Stimulated activated CD8-positive, alpha-beta memory T cell treated with anti-CD3 and anti-CD28 coated beads, Interleukin-2, amount 100 ng/mL, for 1 hour (primary cell): Measurements from ENCODE around the gene PCYOX1L.

ENCODE experiments used
- DNase-seq, 2 donors: peaks; one replicate each; pipeline ENCODE4 v3.0.0-alpha.2; 2020; ENCODE audit warnings: low read depth in 2 of 2

The PCYOX1L gene

DNA sequence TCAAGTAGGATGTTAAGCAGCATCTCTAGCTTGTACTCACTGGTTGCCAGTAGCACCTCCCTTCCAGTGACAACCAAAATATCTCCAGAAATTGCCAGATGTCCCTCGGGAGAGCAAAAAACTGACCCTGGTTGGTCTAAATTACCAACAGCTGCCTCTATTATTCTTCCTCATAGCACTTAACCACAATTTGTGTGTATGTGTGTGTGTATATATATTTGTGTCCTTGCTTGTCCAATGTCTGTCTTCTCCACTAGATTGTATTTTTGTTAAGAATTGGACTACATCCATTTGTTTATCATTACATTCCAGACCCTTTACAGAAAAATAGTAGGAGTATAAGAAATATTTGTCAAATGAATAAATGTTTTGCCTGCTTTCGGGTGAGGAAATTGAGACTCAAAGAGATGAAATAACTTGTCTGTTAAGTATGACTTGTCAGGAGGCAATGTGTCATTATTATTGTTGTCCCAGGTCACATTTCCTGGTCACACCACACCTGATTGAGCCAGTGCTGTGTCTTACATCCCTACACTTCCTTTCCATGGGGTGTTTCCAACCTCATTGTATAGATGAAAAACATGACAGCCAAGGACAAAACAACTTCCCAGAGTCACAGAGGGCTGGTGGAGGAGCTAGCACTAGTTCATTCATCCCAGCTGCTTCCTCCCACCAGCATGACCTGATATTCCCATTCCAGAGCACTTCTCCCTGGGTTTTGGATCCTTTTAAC lies 24.0 kb upstream of the PCYOX1L start:
- DNase-seq, result no peak

DNA sequence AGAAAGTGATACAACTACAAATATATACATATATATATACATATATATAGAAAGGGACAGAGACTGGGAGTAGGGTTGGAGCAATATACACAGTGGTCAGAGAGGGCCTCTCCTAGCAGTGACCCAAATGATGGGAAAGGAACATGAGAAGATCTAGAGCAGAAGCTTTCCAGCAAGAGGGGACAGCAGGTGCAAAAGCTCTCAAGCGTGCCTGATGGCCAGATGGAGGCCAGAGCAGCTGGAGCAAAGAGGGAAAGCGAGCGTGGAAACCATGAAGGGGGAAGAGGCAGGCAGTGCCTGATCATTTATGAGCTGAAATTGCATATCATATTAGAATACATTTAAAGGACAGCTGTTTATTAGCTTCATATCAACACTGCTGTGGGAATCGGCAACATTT lies 20.1 kb upstream of the PCYOX1L start:
- DNase-seq, result no peak

DNA sequence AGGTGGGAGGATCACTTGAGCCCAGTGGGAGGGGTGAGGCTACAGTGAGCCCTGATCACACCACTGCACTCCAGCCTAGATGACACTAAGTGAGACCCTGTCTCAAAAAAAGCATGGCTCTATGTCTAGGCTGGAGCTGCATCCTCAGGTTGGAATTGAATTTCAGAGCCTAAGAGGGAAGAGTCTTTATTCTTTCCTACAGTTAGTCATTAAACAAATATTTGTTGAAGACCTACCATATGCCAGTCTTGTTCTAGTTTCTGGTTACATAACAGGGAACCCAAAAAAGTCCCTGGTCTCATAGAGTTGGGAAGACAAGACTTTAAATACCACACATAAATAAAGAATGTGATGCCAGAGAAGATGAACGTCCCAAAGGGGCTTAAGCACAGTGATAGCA lies 19.5 kb upstream of the PCYOX1L start:
- DNase-seq, result no peak

DNA sequence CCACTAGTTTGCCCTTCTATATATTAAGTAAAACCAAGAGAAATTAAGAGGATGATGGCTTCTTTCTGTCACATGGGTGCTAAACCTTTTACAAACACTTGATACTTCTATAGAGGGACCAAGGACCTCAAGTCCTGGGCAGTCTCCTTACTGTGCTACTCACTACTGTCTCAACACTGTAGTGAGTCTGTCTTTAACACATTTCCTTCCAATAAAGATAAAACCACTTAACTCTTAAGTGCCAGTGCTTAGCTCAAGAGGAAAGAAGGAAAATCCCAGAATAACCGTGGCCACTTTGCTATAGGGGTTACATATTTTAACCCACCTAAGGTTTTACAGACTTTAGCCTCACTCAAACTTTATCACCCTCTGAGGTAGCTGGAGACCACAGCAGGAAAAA lies 16.9 kb upstream of the PCYOX1L start:
- no peak for DNase-seq

DNA sequence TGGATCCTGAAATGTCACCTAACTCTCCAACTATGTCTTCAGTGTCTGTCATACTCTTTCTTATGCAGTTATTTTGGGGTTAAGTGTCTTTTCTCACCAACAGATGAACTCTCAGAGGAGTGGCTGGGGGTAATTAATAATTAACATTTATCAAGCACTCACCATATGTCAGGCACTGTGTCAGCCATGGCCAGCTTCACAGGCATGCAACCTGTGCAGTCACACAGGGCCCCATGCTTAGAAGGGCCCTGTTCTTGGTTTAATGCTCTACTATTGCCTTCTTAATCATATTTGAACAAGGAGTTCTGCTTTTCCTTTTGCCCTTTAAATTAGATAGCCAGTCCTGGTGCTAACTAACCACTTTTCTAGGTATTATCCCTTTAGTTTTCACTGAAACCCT lies 16.0 kb upstream of the PCYOX1L start:
- no peak for DNase-seq

DNA sequence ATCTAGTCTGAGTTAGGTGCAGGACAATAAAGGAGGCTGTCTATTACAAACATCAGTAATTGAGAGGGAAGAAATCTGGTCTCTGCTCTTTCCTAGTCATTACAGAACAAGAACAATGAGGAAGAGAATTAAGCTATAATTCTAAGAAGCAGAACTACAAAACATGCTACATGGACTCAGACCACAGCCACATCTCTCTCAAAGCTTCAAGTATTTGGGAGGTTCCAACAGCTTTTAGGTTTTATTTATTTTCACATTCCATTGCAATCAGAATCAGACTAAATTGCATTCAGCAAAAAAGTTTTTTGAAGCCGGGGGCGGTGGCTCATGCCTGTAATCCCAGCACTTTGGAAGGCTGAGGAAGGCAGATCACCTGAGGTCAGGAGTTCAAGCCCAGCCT lies 13.7 kb upstream of the PCYOX1L start:
- no peak for DNase-seq

DNA sequence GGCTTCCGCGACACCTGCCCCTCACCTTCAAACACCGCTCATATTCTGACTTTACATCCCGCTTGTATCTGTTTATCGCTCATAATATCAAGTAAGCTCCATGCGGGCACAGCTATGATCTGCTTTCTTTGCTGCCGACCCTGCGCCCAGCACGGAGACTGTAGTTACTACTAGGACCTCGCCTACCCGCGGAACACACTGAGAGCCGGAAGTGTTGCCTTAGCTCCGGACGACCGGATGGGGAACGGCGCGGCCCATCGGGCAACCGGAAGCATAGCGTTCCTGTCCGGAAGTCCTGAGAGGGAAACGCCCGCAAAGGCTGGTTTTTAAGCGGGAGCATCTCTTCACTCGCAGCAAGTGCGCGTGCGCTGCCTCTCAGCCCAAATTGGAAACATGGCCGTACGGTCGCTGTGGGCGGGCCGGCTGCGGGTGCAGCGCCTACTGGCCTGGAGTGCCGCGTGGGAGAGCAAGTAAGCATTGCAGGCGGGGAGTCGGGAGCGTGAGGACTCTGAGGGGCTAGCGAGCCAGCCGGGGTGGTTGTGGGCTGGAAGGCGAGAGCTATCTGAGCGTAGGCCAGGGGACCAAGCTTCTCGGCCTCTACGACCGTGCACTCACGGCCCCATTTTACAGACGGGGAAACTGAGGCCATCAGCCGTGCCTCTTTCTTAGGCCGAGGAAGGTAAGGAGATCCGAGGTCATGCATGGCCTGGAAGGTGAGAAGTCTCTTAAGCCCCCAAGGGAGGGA lies 12.5 kb upstream of the PCYOX1L start, which contains the start of gene GRPEL2:
Gene GRPEL2 (plus strand): TSS at position 353 of the 745 bp plus-strand sequence. CDS start 41 bp downstream, at position 394.
- peak; percentile 69 to 76 for DNase-seq

DNA sequence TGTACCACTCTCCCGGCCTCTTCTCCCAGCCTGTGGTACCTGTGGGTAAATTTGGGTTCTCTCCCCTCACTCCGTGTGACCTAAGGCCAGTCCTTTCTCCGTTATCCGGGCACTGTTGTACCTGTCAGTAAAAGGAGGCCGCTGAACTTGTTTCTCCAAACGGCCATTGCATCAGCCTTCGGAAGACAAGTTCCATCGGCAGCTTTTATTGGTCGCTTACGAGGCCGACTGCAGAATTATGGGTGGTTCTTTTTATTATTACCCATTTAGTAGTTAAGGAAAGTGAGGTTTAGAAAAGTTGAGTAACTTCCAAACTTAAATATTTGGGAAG lies 12.0 kb upstream of the PCYOX1L start:
- DNase-seq, result no peak

DNA sequence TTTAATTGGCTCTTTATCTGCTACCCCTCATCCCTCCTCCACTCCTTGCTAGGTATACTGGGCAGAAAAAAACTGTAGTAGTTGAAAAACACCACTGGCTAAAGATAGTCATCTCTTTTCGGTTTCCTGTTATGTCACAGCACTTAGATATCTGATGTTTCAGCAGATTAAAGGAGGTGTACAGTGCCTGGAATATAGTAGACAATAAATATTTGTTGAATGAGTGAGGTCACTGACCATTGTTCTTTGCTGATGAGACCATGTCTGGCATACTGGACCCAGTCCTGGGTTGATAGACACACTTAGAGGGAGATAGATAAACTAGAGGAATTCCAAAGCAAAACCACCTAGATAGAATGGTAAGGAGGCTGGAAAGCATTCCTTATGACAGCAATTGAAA lies 9.3 kb upstream of the PCYOX1L start:
- DNase-seq, result no peak

DNA sequence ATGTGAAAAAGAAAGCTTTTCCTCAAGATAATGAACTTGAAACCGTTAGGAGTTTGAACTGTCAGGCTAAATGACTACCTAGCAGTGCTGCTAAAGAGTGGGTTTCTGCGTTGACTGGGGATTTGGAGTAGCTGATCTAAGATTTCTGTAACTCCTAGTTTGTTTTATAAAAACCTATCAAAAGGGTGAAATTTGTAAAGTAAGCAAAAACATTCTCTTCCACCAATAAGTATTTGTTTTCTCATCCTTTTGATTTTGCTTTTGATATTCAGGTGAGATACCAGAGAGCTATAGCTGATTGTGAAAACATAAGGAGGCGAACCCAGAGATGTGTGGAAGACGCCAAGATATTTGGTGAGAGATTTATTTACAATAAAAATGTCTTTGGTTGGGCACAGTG lies 8.5 kb upstream of the PCYOX1L start:
- no peak for DNase-seq

DNA sequence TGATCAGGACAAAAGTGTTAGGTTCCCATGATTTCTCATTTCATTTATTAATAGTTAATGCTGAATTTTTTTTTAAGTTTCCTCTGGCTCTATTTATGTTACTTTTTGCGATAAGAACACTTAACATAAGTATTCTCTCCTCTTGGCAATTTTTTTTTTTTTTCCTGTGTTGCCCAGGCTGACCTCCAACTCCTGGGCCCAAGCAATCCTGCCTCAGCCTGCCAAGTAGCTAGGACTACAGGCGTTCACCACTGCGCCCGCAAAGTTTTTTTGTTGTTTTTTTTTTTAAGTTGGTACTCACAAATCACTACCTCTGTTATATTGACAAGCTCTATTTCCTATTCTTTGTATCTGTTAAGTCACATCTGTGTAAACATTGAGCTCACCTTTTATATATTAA lies 5.7 kb upstream of the PCYOX1L start:
- DNase-seq, result no peak

DNA sequence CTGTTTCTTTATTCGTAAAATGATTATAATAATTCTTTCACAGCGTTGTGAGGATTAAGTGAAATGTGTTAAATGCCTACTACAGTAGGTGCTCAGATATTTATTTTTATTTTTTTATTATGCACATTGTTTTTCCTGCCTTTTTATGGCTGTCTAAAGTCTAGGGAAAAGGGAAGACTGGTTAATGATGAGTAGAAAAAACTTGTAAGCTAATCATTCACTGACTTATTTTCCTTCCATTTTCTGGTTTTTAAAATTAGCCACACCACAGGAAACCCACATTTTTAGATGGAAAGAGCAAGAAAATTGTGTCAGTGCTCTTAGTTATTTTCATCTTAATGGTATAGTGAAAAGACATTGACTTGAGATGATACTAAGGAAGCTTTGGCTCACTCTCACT lies 3.9 kb upstream of the PCYOX1L start:
- no peak for DNase-seq

DNA sequence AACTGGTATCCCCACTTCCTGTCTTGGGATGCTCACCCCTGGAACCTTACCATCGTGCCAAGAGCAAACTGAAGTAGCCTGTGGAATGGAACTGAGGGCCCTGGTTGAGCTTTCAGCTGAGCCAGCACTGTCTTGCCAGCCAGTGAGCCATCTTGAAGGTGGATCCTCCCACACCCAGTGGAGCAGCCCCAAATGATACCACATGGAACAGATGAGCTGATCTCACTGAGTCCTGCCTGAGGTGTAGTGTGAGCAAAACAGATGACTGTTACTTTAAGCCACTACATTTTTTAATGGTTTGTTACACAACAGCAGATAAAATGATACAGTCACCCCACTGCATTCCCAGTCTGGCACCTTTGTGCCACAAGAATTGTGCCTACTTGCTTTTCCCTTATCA lies 2.2 kb upstream of the PCYOX1L start:
- no peak for DNase-seq

DNA sequence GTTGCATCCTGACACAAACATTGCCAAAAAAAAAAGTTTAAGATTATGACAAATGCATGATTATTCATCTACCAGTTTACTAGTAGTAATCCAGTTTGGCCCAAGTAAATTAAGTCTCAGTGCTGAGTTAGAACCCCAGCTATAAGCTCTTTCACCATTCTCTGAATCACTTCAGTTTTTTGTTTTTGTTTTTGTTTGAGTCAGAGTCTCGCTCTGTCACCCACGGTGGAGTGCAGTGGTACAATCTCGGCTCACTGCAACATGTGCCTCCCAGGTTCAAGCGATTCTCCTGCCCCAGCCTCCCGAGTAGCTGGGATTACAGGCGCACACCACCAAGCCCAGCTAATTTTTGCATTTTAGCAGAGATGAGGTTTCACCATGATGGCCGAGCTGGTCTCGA lies 1.5 kb upstream of the PCYOX1L start:
- DNase-seq, result no peak

DNA sequence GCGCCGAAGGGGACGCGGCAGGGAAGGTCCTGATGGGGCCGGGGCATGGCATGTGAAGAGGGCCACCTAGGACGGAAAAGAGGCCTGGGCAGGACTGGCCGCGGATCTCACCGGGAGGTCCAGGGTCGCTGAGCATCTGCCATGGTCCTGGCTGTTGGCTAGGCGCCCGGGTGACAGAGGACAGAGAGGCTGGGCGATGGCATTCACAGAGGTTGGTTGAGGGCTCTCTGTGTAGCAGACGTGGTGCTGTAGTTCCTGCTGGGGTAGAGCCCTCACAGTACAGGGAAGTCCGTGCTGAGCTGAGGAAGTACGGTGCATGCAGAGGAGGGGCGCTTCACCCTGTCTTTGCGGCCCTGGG lies 427 bp downstream of the PCYOX1L start:
- no peak for DNase-seq

DNA sequence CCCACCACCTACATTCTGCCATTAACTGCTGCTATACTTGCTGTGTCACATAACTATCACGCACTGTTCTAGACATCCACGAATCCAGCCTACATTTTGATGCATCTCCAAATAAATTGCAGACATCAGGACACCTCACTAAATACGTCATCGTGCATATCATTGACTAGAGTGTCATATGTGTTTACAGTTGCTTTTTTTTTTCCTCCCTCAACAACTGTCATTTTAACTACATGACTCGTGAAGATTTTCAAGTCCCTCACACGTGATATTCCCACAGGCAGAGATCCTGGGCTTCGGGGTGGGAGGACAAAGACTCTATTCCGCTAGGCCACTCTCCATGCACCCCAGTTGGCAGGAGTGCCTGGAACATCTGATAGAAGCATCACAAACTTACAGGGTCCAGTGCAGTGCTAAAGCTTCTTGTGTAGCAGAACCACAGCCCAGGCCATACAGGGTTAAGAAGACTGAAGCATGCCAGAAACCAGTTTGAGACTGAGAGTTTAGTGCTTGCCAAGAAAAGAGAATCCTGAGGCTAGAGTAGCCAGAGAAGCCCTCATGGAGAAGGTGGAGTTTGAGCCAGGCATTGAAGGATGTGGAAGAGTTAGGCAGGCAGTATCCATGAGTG lies 1.1 kb downstream of the PCYOX1L start:
- no peak for DNase-seq

DNA sequence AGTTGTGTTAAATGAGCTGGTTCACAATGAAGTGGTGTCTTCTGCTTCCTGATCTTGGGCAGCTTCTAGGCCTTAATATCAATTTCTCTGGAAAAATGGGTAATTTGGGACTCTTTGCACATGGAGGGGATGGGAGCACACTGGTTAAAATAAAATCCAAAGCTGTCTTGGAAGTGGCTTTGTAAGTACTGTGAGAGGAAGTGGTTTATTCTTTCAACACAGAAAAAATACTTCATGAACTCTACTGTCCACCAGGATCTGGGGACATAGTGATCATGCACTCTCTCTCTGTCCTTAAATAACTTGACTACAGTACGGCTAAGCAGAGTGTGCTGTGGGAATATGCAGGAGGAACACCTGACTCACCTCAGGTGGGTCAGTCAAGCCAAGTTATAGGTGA lies 2.4 kb downstream of the PCYOX1L start:
- DNase-seq, result no peak

DNA sequence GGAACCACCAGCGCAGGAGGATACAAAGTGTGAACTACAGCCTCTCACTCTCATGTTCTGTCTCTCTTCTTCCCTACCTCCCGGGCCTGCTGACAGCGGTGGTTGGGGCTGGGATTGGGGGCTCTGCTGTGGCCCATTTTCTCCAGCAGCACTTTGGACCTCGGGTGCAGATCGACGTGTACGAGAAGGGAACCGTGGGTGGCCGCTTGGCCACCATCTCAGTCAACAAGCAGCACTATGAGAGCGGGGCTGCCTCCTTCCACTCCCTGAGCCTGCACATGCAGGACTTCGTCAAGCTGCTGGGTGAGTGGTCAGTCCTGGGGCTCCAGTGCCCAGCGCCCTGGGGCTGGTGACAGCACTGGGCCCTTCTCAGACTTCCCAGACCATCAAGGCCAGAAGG lies 4.7 kb downstream of the PCYOX1L start:
- no peak for DNase-seq

DNA sequence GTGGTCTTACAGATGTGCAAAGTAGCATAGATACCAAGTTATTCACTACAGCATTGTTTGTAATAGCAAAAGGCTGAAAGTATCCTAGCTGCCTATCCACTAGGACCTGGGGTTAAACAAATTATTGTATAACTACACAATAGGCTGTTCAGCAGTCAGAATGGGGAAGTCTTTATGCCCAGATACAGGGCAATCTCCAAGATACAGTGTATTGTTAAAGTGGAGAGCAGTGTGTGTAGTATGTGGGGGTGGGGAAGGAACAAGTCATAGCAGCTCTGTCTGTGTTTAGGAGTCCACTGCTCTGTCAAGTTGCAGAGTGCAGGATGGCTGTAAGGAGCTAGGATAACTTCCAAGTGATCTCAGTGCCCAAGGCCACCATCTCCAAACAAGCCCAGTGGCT lies 5.5 kb downstream of the PCYOX1L start:
- DNase-seq, result no peak

DNA sequence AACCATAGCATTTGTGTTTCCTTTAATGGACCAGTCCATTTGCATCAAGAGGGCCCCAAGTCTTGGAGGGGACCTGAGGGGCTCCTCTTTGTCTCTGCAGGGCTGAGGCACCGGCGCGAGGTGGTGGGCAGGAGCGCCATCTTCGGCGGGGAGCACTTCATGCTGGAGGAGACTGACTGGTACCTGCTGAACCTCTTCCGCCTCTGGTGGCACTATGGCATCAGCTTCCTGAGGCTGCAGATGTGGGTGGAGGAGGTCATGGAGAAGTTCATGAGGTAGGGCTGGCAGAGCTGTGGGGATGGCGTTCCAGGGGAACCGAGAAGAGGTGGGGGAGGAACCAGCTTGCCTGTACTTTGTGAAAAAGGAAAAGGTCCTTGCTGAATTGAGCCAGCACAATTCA lies 6.1 kb downstream of the PCYOX1L start:
- DNase-seq, result no peak

DNA sequence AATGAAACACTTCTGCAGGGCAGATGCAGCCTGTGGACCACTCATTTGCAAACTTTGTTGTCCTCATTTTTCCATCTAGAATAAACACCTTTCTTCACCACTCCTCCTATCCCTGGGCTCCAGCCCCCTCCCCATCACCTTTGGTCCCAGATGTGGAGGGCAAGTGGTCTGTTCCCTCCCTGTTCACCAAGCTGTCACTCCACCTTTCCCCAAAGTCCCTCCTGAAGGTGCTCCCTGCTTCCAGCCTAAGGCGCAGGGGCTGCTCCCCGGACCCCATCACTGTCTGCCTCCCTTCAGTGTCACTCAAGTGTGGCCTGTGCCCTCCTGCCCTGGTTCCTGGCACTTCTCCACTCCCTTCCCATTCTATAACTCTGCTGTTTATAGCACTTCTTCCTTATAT lies 6.9 kb downstream of the PCYOX1L start:
- no peak for DNase-seq

DNA sequence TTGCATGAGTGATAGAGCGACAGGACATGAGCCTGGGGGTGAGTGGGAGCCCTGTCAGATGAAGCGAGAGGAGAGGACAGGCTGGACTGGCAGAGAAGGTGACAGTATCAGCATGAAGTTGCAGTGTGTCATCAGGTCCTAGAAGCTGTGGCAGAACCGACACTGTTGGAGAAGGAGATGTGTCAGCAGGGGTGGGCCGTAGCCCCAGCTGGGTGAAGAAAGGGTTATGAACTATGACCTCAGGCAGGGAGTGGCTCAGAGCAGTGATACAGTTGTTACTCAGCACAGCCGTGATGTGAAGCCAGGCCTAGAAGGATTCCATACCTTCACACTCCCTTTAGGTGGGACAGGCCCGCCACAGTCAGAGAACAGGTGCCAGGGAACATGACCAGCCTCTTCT lies 7.6 kb downstream of the PCYOX1L start:
- DNase-seq, result no peak

DNA sequence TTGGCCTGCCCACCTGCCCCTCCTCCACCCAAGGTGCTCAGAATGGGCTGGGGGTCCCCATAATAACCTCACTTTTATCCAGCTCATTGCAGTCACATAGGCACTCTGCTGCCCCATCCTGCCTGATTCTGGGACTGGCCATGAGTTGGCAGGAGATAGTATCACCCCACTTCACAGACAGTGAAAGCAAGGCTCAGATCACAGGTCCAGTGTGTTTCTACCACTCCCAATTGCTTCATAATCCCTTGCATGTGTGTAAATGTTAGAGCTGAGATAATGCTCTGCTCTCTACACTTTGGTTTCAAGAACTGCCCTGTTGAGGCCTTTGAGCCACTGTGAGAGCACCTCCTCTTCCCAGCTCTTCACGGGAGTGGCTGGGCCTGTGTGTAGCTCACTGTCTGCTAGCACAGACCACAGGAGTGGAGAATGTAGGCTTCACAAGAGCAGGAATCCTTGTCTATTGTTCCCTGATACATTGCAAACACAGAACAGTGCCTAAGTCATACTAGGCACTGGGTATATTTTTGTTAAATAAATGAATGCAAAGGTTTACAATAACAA lies 8.4 kb downstream of the PCYOX1L start:
- no peak for DNase-seq
